ENCODE measurements around the gene XRN2.

- TF ChIP-seq, protein P1, sequence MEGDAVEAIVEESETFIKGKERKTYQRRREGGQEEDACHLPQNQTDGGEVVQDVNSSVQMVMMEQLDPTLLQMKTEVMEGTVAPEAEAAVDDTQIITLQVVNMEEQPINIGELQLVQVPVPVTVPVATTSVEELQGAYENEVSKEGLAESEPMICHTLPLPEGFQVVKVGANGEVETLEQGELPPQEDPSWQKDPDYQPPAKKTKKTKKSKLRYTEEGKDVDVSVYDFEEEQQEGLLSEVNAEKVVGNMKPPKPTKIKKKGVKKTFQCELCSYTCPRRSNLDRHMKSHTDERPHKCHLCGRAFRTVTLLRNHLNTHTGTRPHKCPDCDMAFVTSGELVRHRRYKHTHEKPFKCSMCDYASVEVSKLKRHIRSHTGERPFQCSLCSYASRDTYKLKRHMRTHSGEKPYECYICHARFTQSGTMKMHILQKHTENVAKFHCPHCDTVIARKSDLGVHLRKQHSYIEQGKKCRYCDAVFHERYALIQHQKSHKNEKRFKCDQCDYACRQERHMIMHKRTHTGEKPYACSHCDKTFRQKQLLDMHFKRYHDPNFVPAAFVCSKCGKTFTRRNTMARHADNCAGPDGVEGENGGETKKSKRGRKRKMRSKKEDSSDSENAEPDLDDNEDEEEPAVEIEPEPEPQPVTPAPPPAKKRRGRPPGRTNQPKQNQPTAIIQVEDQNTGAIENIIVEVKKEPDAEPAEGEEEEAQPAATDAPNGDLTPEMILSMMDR (IDR thresholded peaks at IDR 0.05): no peak
- no peak for TF ChIP-seq POLR2A (IDR thresholded peaks at IDR 0.05)
Observed at GRCh38 chr20:21358737-21359136, 55.6 kb downstream of the XRN2 start.

Data from esophagus squamous epithelium (tissue), 4 donors.